H1 (cell line): ENCODE data around the gene CCDC141. TPM values are rescaled to one million over a fixed set of nuclear protein-coding genes. Genes with fewer than 3 reads are reported as not detected.

Source experiments
- CTCF ChIA-PET: fragments of 300-600 bp; sonication (Branson Sonifier 250); formaldehyde crosslinking; loops from one replicate; lab custom pipeline; 2021; ENCODE audit not compliant: partially characterized antibody; lab: Charles Lee
- POLR2A ChIA-PET: fragments of 300-600 bp; sonication (Branson Sonifier 250); formaldehyde crosslinking; loops from one replicate; lab custom pipeline; 2021; ENCODE audit warnings: inconsistent platforms; ENCODE audit not compliant: partially characterized antibody; lab: Charles Lee
- DNase-seq, 2 experiments: peaks; one replicate each; pipeline versions ENCODE4 v3.0.0 to v3.0.0-alpha.2; 2010 to 2022; ENCODE audit warnings: low spot score in 2 of 2, low read depth in 1 of 2, mixed read lengths in 1 of 2
- FAIRE-seq: peaks from 2 replicates; lab custom pipeline; 2011; peaks lifted over from hg19 to GRCh38; lab: Jason Lieb, UNC
- H2AFZ ChIP-seq: 2 replicates; pipeline ENCODE4 v1.8.1; 2012; ENCODE audit warnings: low read length, inconsistent platforms
- H2AK5ac ChIP-seq: 2 replicates; pipeline ENCODE4 v1.6.1; 2013; ENCODE audit warnings: low read depth, low read length
- H2BK120ac ChIP-seq: replicated peaks from 2 replicates; pipeline ENCODE3; 2013; ENCODE audit warnings: low read depth, low read length, inconsistent platforms
- H2BK12ac ChIP-seq: 2 replicates; pipeline ENCODE4 v1.6.1; 2013; ENCODE audit warnings: low read depth, low read length
- H2BK15ac ChIP-seq: 2 replicates; pipeline ENCODE4 v1.6.1; 2013; ENCODE audit warnings: low read length
- H2BK20ac ChIP-seq: 2 replicates; pipeline ENCODE4 v1.6.1; 2013; ENCODE audit warnings: low read length
- H2BK5ac ChIP-seq: 2 replicates; pipeline ENCODE4 v1.6.1; 2013; ENCODE audit warnings: low read depth, low read length
- H3K14ac ChIP-seq: 2 replicates; pipeline ENCODE4 v1.6.1; 2013; ENCODE audit warnings: inconsistent platforms; ENCODE audit not compliant: insufficient read length
- H3K18ac ChIP-seq: 2 replicates; pipeline ENCODE4 v1.6.1; 2013; ENCODE audit warnings: low read length; ENCODE audit errors: extremely low read depth
- H3K23ac ChIP-seq: 2 replicates; pipeline ENCODE4 v1.6.1; 2013; ENCODE audit warnings: inconsistent platforms; ENCODE audit not compliant: insufficient read length
- H3K23me2 ChIP-seq: 2 replicates; pipeline ENCODE4 v1.6.1; 2013; ENCODE audit warnings: low read depth, low read length
- H3K27ac ChIP-seq: 2 replicates; pipeline ENCODE4 v1.6.1; 2011; ENCODE audit warnings: low read depth, low read length, inconsistent platforms
- H3K27me3 ChIP-seq, 4 experiments: replicated peaks in 1 of 4; 1 replicate in 1 of 4; 2 replicates in 3 of 4; pipeline versions ENCODE4 v1.6.1 to v1.8.1; 2011 to 2013; ENCODE audit warnings: low read length in 3 of 4, mild to moderate bottlenecking in 3 of 4, inconsistent platforms in 2 of 4, mixed read lengths in 2 of 4, moderate library complexity in 1 of 4; ENCODE audit not compliant: control insufficient read depth in 3 of 4, insufficient read depth in 3 of 4; ENCODE audit errors: extremely low read depth in 1 of 4
- H3K36me3 ChIP-seq, 4 experiments: 2 replicates each; pipeline versions ENCODE4 v1.6.1 to v1.8.1; 2011 to 2013; ENCODE audit warnings: mild to moderate bottlenecking in 4 of 4, low read length in 3 of 4, moderate library complexity in 2 of 4, control low read depth in 1 of 4, inconsistent platforms in 1 of 4; ENCODE audit not compliant: insufficient read depth in 4 of 4, control insufficient read depth in 2 of 4
- H3K4ac ChIP-seq: replicated peaks from 2 replicates; pipeline ENCODE3; 2013; ENCODE audit warnings: low read length, low read depth, mixed read lengths, inconsistent platforms; ENCODE audit not compliant: insufficient read length
- H3K4me1 ChIP-seq, 4 experiments: replicated peaks in 1 of 4; 1 replicate in 1 of 4; 2 replicates in 3 of 4; pipeline versions ENCODE4 v1.6.1 to v1.8.1; 2011 to 2013; ENCODE audit warnings: low read length in 3 of 4, inconsistent platforms in 2 of 4, mixed read lengths in 1 of 4; ENCODE audit not compliant: insufficient read depth in 4 of 4, control insufficient read depth in 3 of 4
- H3K4me2 ChIP-seq, 2 experiments: 2 replicates each; pipeline versions ENCODE4 v1.6.1 to v1.8.1; 2011 to 2013; ENCODE audit warnings: low read depth in 2 of 2, low read length in 2 of 2, control low read depth in 1 of 2, inconsistent platforms in 1 of 2, mild to moderate bottlenecking in 1 of 2; ENCODE audit not compliant: insufficient read depth in 1 of 2
- H3K4me3 ChIP-seq, 4 experiments: fragments of 200-600, 300-600 bp in 1 of 4; sonication (generic), shearing (Covaris generic), sonication (Bioruptor Twin) in 1 of 4; 2 replicates each; pipeline versions ENCODE4 v1.5.1 to v1.8.1; 2011 to 2016; ENCODE audit warnings: low read length in 4 of 4, low read depth in 3 of 4, control low read depth in 2 of 4, inconsistent platforms in 2 of 4, mild to moderate bottlenecking in 2 of 4, mixed read lengths in 1 of 4, moderate library complexity in 1 of 4; ENCODE audit not compliant: insufficient read depth in 2 of 4; ENCODE audit errors: extremely low read depth in 1 of 4
- H3K56ac ChIP-seq: replicated peaks from 2 replicates; pipeline ENCODE3; 2013; ENCODE audit warnings: low read depth, mild to moderate bottlenecking, mixed read lengths, low read length, inconsistent platforms; ENCODE audit not compliant: insufficient read length
- H3K79me1 ChIP-seq: 2 replicates; pipeline ENCODE4 v1.6.1; 2013; ENCODE audit warnings: low read depth, low read length, control low read depth
- H3K79me2 ChIP-seq, 2 experiments: 2 replicates each; pipeline versions ENCODE4 v1.6.1 to v1.8.1; 2012 to 2013; ENCODE audit warnings: low read length in 2 of 2, mild to moderate bottlenecking in 2 of 2, inconsistent platforms in 1 of 2; ENCODE audit not compliant: insufficient read depth in 2 of 2, control insufficient read depth in 1 of 2
- H3K9ac ChIP-seq, 4 experiments: replicated peaks in 1 of 4; 1 replicate in 1 of 4; 2 replicates in 3 of 4; pipeline versions ENCODE4 v1.6.1 to v1.8.1; 2011 to 2013; ENCODE audit warnings: low read depth in 3 of 4, low read length in 3 of 4, control low read depth in 2 of 4, mild to moderate bottlenecking in 2 of 4, moderate library complexity in 2 of 4, inconsistent platforms in 1 of 4; ENCODE audit errors: extremely low read depth in 1 of 4
- H3K9me3 ChIP-seq, 2 experiments: 2 replicates each; pipeline versions ENCODE4 v1.6.1 to v1.8.1; 2012 to 2013; ENCODE audit warnings: mild to moderate bottlenecking in 2 of 2, moderate library complexity in 2 of 2, control low read depth in 1 of 2, inconsistent platforms in 1 of 2, low read depth in 1 of 2, low read length in 1 of 2, mixed read lengths in 1 of 2; ENCODE audit not compliant: insufficient read depth in 2 of 2
- H4K20me1 ChIP-seq, 2 experiments: replicated peaks in 1 of 2; 2 replicates each; pipeline versions ENCODE3 to v1.8.1; 2011 to 2013; ENCODE audit warnings: inconsistent platforms in 2 of 2, low read length in 2 of 2, mild to moderate bottlenecking in 1 of 2; ENCODE audit not compliant: insufficient read depth in 2 of 2, control insufficient read depth in 1 of 2
- H4K5ac ChIP-seq: 2 replicates; pipeline ENCODE4 v1.6.1; 2013; ENCODE audit warnings: low read length, low read depth, mixed read lengths, inconsistent platforms; ENCODE audit not compliant: insufficient read length
- H4K8ac ChIP-seq: 2 replicates; pipeline ENCODE4 v1.8.0; 2013; ENCODE audit warnings: mild to moderate bottlenecking, moderate library complexity, low read length, inconsistent platforms; ENCODE audit not compliant: insufficient read depth; ENCODE audit errors: extremely low read depth
- H4K91ac ChIP-seq: replicated peaks from 2 replicates; pipeline ENCODE3; 2013; ENCODE audit warnings: low read length, mixed read lengths, inconsistent platforms; ENCODE audit not compliant: insufficient read length
- BACH1 ChIP-seq: IDR thresholded peaks from 2 replicates; pipeline ENCODE4 v1.6.1; 2012; ENCODE audit warnings: low read length, improper control_type of control experiment
- CBX8 ChIP-seq: fragments of 300-800, 300-1000 bp; sonication (generic); IDR thresholded peaks from 2 replicates; pipeline ENCODE4 v1.7.1; 2016; ENCODE audit warnings: low read depth, low read length, borderline replicate concordance
- CHD1 ChIP-seq: IDR thresholded peaks from 2 replicates; pipeline ENCODE4 v1.6.1; 2012; ENCODE audit warnings: low read depth, low read length, improper control_type of control experiment
- JUN ChIP-seq: IDR thresholded peaks from 2 replicates; pipeline ENCODE4 v1.6.1; 2011; ENCODE audit warnings: low read depth, mild to moderate bottlenecking, improper control_type of control experiment, low read length
- SIRT6 ChIP-seq: IDR thresholded peaks from one replicate; pipeline ENCODE4 v1.7.1; 2012; ENCODE audit warnings: low read length, inconsistent platforms
- TAF7 ChIP-seq: optimal IDR thresholded peaks from 2 replicates; pipeline ENCODE3; 2011; ENCODE audit warnings: low read depth, mild to moderate bottlenecking, inconsistent platforms, low read length, moderate library complexity, borderline replicate concordance
- WGBS, 2 experiments: shearing (Covaris generic) in 1 of 2; methylation state at CpG; one replicate each; pipeline versions ENCODE4 v1.1.6 to v1.1.7; 2013 to 2015; ENCODE audit warnings: low lambda C conversion rate in 2 of 2, mixed read lengths in 2 of 2, inconsistent platforms in 1 of 2, low coverage in 1 of 2, missing lambda C conversion rate in 1 of 2; ENCODE audit not compliant: insufficient replicate concordance in 2 of 2, insufficient coverage in 1 of 2, insufficient read length in 1 of 2; ENCODE audit errors: extremely low coverage in 1 of 2, missing lambda C conversion rate in 1 of 2; 5-methylcytosine and 5-hydroxymethylcytosine counted together
- polyA plus RNA-seq, 7 experiments: library from polyadenylated mRNA; depleted of rRNA in 3 of 7; stranded (reverse) in 5 of 7; unstranded in 2 of 7; fragments of >200 nt in 5 of 7; fragments of 200-250 nt in 2 of 7; gene quantifications; 1 replicate in 5 of 7; 2 replicates in 1 of 7; 4 replicates in 1 of 7; pipeline versions ENCODE4 v1.2.1 to v1.2.3, GENCODE V29; 2011 to 2013; ENCODE audit warnings: missing spikeins in 2 of 7, mixed read lengths in 2 of 7
- total RNA-seq: library from RNA; stranded (reverse); fragmentation: NEBNext Ultra II Directional; extraction: Animal tissue kit (Norgen Biotek cat#: 25700); gene quantifications from 2 replicates; pipeline ENCODE4 v1.2.1, GENCODE V29; 2021

CCDC141 gene
- total and polyA plus RNA-seq, 2 of the 8 experiments (the other 6 are each of a cell fraction or from before 2014, with no cell fraction given): 0.56 to 21.6 TPM

DNA sequence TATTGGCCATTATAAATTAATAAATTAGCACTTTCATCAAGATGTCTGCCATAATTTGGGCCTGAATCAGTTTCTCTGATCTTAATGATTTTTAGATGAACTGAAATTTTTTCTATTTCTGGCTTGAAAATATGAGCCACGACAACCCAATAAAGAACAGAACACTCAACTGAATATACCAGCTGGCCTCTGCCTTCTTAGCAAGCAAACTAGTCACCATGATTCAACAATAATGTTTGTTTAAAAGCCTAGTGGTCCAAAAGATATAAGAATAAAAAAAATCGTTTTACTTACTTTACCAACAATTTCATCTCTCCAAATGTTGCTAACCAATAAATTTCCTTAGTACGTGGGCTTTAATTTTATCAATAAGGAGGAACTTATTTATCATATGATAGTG is 176.0 kb downstream of the CCDC141 start:
- no peaks in the 10 kb centered on the region for H3K4me1 ChIP-seq
- no peak overlapping the region for H2AFZ ChIP-seq
- H4K8ac ChIP-seq: no peak overlapping the region
- 92% methylated on average over 3 of the region's 3 CpGs; no CpG with 5 or more reads in 1 of the 2 experiments for WGBS, 2 experiments
- no peak overlapping the region for H3K9ac ChIP-seq
- H3K9me3 ChIP-seq: no peaks in the 10 kb centered on the region
- FAIRE-seq (no peak), DNase-seq (no peak)
- no peak overlapping the region for H4K91ac ChIP-seq
- H4K20me1 ChIP-seq: no peaks in the 10 kb centered on the region
- no peak overlapping the region for H2AK5ac ChIP-seq
- H3K18ac ChIP-seq: no peak overlapping the region
- H4K5ac ChIP-seq: no peak overlapping the region
- H3K4me3 ChIP-seq: no peak overlapping the region
- no peak overlapping the region for H2BK20ac ChIP-seq
- no peak overlapping the region for H2BK120ac ChIP-seq
- no peak overlapping the region for H3K56ac ChIP-seq
- no peak overlapping the region for H2BK15ac ChIP-seq
- no peak overlapping the region for H3K23ac ChIP-seq
- ChIA-PET POLR2A (no interaction called here), CTCF (no interaction called here)
- no peaks in the 10 kb centered on the region for H3K23me2 ChIP-seq
- H3K27me3 ChIP-seq: no peaks in the 10 kb centered on the region
- no peak overlapping the region for H3K4ac ChIP-seq
- H3K79me1 ChIP-seq: no peaks in the 10 kb centered on the region
- H3K14ac ChIP-seq: no peak overlapping the region
- no peak overlapping the region for H2BK5ac ChIP-seq
- H2BK12ac ChIP-seq: no peak overlapping the region
- no peaks in the 10 kb centered on the region for H3K79me2 ChIP-seq
- H3K36me3 ChIP-seq: no peaks in the 10 kb centered on the region
- H3K27ac ChIP-seq: no peak overlapping the region
- H3K4me2 ChIP-seq: no peak overlapping the region
- no peak for TF ChIP-seq BACH1
- TF ChIP-seq CHD1: no peak
- TF ChIP-seq JUN: no peak
- no peak for TF ChIP-seq TAF7
- TF ChIP-seq CBX8: no peak
- TF ChIP-seq SIRT6: no peak
